ENCODE data around the gene CPNE5. TPM values are rescaled to one million over a fixed set of nuclear protein-coding genes. Genes with fewer than 3 reads are reported as not detected.

CPNE5 gene
- total and polyA plus RNA-seq, 9 of the 15 experiments (the other 6 are each of a cell fraction or from before 2014, with no cell fraction given): 0.14 to 1.0 (median 0.46) TPM; not detected in 2

DNA sequence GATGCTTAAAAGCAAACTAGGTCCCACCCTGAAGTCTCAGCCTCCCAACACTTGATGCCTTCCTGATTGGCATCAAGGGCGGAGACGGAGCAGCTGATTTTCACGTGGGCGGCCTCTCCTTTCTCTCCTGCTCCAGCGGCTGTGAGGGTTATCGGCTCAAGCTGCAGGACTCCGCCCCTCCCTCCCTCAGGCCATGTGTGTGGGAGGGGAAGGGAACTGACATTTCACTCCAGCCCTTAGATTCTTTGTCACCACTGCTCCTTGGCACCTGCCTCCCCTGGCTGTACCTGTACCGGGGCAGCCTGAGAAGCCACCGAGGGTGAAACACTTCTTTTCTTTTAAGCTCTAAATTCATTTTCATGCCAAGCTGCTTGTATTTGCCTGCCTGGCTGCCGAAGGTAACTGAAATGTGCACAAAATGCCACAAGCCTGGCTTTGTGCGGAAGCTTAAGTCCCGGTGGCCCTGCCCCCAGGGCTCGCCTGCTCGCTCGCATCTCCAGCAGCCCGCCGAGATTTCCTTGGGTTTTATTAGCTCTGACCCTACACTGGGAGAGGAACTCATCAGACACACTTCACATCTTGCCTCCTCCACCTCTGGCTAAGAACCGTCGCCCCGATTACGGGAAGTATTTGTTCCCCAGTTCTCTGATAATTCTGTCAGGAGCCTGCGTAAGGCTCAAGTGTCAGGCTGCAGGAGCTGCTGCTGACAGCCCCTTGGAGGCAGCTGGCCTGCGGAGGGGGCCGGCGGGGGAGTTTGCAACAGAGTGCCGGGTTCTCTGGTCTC is 9.6 kb upstream of the CPNE5 start (continued):
- TF ChIP-seq, protein P1, sequence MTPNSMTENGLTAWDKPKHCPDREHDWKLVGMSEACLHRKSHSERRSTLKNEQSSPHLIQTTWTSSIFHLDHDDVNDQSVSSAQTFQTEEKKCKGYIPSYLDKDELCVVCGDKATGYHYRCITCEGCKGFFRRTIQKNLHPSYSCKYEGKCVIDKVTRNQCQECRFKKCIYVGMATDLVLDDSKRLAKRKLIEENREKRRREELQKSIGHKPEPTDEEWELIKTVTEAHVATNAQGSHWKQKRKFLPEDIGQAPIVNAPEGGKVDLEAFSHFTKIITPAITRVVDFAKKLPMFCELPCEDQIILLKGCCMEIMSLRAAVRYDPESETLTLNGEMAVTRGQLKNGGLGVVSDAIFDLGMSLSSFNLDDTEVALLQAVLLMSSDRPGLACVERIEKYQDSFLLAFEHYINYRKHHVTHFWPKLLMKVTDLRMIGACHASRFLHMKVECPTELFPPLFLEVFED (CRISPR knock-in tag; conservative IDR thresholded peaks at IDR 0.05): no peak
- TF ChIP-seq CBX5 (IDR thresholded peaks at IDR 0.05; ENCODE audit: borderline replicate concordance, low read depth) (no peak), ZNF143 (CRISPR knock-in tag; IDR thresholded peaks at IDR 0.05) (no peak), GTF2A2 (tag; IDR thresholded peaks at IDR 0.05) (no peak), RBFOX2 (IDR thresholded peaks at IDR 0.05; ENCODE audit: low read depth, low read length) (no peak), PTTG1 (tag; IDR thresholded peaks at IDR 0.05; ENCODE audit: low read depth) (no peak), IRF2 (CRISPR knock-in tag; IDR thresholded peaks at IDR 0.05) (no peak), NFXL1 (CRISPR knock-in tag; IDR thresholded peaks at IDR 0.05) (no peak), MAFF (IDR thresholded peaks at IDR 0.05; ENCODE audit: low read length) (no peak), MEF2D (tag; conservative IDR thresholded peaks at IDR 0.05; ENCODE audit: low read depth) (0 out of 2 replicates have a peak, but pooled peaks have one; percentile 10), MBD2 (IDR thresholded peaks at IDR 0.05; ENCODE audit: borderline replicate concordance, low read depth) (no peak; the same call in 1 of the 2 replicates), TCF7L2 (IDR thresholded peaks at IDR 0.05; ENCODE audit: low read depth, low read length) (no peak), ZNF507 (tag; conservative IDR thresholded peaks at IDR 0.05) (no peak), SUPT5H (IDR thresholded peaks at IDR 0.05) (no peak), KDM4B (IDR thresholded peaks at IDR 0.05; ENCODE audit: borderline replicate concordance in 2 of 2, low read depth in 1 of 2) (no peak), ZNF232 (CRISPR knock-in tag; IDR thresholded peaks at IDR 0.05) (no peak)
- TF ChIP-seq, protein P2, sequence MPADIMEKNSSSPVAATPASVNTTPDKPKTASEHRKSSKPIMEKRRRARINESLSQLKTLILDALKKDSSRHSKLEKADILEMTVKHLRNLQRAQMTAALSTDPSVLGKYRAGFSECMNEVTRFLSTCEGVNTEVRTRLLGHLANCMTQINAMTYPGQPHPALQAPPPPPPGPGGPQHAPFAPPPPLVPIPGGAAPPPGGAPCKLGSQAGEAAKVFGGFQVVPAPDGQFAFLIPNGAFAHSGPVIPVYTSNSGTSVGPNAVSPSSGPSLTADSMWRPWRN (IDR thresholded peaks at IDR 0.05; ENCODE audit: low read depth): no peak
- TF ChIP-seq, protein P3, sequence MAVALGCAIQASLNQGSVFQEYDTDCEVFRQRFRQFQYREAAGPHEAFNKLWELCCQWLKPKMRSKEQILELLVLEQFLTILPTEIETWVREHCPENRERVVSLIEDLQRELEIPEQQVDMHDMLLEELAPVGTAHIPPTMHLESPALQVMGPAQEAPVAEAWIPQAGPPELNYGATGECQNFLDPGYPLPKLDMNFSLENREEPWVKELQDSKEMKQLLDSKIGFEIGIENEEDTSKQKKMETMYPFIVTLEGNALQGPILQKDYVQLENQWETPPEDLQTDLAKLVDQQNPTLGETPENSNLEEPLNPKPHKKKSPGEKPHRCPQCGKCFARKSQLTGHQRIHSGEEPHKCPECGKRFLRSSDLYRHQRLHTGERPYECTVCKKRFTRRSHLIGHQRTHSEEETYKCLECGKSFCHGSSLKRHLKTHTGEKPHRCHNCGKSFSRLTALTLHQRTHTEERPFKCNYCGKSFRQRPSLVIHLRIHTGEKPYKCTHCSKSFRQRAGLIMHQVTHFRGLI (CRISPR knock-in tag; IDR thresholded peaks at IDR 0.05): no peak
- TF ChIP-seq, protein P4, sequence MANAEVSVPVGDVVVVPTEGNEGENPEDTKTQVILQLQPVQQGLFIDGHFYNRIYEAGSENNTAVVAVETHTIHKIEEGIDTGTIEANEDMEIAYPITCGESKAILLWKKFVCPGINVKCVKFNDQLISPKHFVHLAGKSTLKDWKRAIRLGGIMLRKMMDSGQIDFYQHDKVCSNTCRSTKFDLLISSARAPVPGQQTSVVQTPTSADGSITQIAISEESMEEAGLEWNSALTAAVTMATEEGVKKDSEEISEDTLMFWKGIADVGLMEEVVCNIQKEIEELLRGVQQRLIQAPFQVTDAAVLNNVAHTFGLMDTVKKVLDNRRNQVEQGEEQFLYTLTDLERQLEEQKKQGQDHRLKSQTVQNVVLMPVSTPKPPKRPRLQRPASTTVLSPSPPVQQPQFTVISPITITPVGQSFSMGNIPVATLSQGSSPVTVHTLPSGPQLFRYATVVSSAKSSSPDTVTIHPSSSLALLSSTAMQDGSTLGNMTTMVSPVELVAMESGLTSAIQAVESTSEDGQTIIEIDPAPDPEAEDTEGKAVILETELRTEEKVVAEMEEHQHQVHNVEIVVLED (CRISPR knock-in tag; IDR thresholded peaks at IDR 0.05): no peak
- TF ChIP-seq, protein P5, sequence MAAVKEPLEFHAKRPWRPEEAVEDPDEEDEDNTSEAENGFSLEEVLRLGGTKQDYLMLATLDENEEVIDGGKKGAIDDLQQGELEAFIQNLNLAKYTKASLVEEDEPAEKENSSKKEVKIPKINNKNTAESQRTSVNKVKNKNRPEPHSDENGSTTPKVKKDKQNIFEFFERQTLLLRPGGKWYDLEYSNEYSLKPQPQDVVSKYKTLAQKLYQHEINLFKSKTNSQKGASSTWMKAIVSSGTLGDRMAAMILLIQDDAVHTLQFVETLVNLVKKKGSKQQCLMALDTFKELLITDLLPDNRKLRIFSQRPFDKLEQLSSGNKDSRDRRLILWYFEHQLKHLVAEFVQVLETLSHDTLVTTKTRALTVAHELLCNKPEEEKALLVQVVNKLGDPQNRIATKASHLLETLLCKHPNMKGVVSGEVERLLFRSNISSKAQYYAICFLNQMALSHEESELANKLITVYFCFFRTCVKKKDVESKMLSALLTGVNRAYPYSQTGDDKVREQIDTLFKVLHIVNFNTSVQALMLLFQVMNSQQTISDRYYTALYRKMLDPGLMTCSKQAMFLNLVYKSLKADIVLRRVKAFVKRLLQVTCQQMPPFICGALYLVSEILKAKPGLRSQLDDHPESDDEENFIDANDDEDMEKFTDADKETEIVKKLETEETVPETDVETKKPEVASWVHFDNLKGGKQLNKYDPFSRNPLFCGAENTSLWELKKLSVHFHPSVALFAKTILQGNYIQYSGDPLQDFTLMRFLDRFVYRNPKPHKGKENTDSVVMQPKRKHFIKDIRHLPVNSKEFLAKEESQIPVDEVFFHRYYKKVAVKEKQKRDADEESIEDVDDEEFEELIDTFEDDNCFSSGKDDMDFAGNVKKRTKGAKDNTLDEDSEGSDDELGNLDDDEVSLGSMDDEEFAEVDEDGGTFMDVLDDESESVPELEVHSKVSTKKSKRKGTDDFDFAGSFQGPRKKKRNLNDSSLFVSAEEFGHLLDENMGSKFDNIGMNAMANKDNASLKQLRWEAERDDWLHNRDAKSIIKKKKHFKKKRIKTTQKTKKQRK (IDR thresholded peaks at IDR 0.05; ENCODE audit: borderline replicate concordance, low read depth, low read length): no peak
